ENCODE results near the gene SUMO3.

The SUMO3 gene

DNA sequence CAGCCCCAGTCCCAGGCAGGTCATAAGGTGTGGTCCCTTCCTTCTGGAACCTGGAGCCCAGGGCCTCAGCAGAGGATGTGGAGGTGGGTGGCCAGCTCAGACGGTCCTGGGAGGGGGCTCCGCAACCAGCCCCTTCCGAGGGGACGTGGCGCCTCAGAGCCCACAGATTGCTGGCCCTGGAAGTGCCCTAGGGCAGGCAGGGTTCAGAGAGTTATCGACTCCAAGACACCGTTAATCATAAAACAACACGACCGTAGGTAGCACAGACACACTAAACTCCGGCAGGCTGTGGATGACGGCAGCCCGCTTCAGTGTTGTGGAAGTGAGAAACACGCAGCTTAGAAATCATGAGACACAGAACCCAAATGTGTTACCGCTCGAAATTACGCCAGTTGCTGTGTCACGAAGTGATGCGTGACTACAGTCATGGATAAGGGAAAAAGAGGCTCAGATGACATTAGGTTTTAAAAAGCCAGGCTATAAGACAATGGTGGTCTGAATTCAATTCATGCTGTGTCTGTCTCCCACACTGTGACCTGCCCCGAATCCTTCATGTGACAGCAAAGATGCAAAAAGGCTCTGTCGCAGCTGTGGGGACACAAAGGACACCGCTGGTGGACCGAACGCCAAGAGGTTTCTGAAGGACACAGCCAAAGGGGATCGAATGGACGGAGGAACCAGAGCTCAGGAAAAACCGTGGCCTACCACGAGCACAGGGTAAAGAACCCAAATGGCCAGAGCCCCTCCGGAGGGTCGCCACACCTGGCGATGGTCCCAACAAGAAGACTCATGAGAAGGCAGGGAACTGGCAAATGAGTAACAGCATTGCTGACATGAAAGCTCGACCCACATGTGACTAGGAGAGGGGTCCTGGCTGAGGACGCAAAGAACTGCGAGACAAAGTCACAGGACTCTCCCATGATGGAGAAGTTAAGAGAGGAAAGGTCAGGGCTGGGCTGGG is 1.7 kb upstream of the SUMO3 start:
- H4K20me1 ChIP-seq (ENCODE audit: low read depth, low read length) = no peaks in the 10 kb centered on the region
- 0 out of 2 replicates have a peak, but pooled peaks cover 3% of the 10 kb centered on the region for H3F3A ChIP-seq (ENCODE audit: insufficient read depth)
- H3K4me3 ChIP-seq (ENCODE audit: insufficient read depth, low read length, poor library complexity, severe bottlenecking) = no peak overlapping the region
- no peaks in the 10 kb centered on the region; the same call in 1 of the 2 replicates for H3K36me3 ChIP-seq (ENCODE audit: low read length)
- H3K4me2 ChIP-seq (ENCODE audit: low read depth, low read length, poor library complexity, severe bottlenecking) = no peak overlapping the region
- H3K79me2 ChIP-seq (ENCODE audit: insufficient read depth, low read length) = peaks cover 26% of the 10 kb centered on the region
- H3K27ac ChIP-seq (ENCODE audit: low read depth, low read length) = no peak overlapping the region
- no peaks in the 10 kb centered on the region for H3K27me3 ChIP-seq (ENCODE audit: low read length)
- TF ChIP-seq, protein P1, sequence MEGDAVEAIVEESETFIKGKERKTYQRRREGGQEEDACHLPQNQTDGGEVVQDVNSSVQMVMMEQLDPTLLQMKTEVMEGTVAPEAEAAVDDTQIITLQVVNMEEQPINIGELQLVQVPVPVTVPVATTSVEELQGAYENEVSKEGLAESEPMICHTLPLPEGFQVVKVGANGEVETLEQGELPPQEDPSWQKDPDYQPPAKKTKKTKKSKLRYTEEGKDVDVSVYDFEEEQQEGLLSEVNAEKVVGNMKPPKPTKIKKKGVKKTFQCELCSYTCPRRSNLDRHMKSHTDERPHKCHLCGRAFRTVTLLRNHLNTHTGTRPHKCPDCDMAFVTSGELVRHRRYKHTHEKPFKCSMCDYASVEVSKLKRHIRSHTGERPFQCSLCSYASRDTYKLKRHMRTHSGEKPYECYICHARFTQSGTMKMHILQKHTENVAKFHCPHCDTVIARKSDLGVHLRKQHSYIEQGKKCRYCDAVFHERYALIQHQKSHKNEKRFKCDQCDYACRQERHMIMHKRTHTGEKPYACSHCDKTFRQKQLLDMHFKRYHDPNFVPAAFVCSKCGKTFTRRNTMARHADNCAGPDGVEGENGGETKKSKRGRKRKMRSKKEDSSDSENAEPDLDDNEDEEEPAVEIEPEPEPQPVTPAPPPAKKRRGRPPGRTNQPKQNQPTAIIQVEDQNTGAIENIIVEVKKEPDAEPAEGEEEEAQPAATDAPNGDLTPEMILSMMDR (IDR thresholded peaks at IDR 0.05; ENCODE audit: insufficient read depth, low read length, poor library complexity, severe bottlenecking) = no peak
- no peak for TF ChIP-seq EZH2phosphoT487 (conservative IDR thresholded peaks at IDR 0.05; ENCODE audit: low read length)
- H2AFZ ChIP-seq (ENCODE audit: low read depth, low read length, severe bottlenecking) = no peak overlapping the region
- peaks cover 16% of the 10 kb centered on the region; the same call in 1 of the 2 replicates for H3K9me3 ChIP-seq (ENCODE audit: insufficient read depth, low read length)
- H3K9me2 ChIP-seq (replicated peaks; ENCODE audit: insufficient read depth, low read length) = no peaks in the 10 kb centered on the region
- no peak overlapping the region for H3K9ac ChIP-seq (ENCODE audit: low read length)

GRCh38 chr21:44818640-44819011 is 764 bp upstream of the SUMO3 start:
- no peak for TF ChIP-seq EZH2phosphoT487 (conservative IDR thresholded peaks at IDR 0.05; ENCODE audit: low read length)
- TF ChIP-seq, protein P1 (IDR thresholded peaks at IDR 0.05; ENCODE audit: insufficient read depth, low read length, poor library complexity, severe bottlenecking) = no peak
- H3K4me2 ChIP-seq (ENCODE audit: low read depth, low read length, poor library complexity, severe bottlenecking) = peak overlapping the region; percentile 64
- peaks cover 16% of the 10 kb centered on the region; the same call in 1 of the 2 replicates for H3K9me3 ChIP-seq (ENCODE audit: insufficient read depth, low read length)
- H3K9ac ChIP-seq (ENCODE audit: low read length) = peak overlapping the region; percentile 70
- no peaks in the 10 kb centered on the region for H4K20me1 ChIP-seq (ENCODE audit: low read depth, low read length)
- H3K27ac ChIP-seq (ENCODE audit: low read depth, low read length) = no peak overlapping the region
- no peaks in the 10 kb centered on the region; the same call in 1 of the 2 replicates for H3K36me3 ChIP-seq (ENCODE audit: low read length)
- H3K27me3 ChIP-seq (ENCODE audit: low read length) = no peaks in the 10 kb centered on the region
- H2AFZ ChIP-seq (ENCODE audit: low read depth, low read length, severe bottlenecking) = peak overlapping the region; percentile 97
- no peaks in the 10 kb centered on the region for H3K9me2 ChIP-seq (replicated peaks; ENCODE audit: insufficient read depth, low read length)
- H3K4me3 ChIP-seq (ENCODE audit: insufficient read depth, low read length, poor library complexity, severe bottlenecking) = peak overlapping the region; percentile 65
- peaks cover 36% of the 10 kb centered on the region for H3K79me2 ChIP-seq (ENCODE audit: insufficient read depth, low read length)
- 0 out of 2 replicates have a peak, but pooled peaks cover 3% of the 10 kb centered on the region for H3F3A ChIP-seq (ENCODE audit: insufficient read depth)

DNA sequence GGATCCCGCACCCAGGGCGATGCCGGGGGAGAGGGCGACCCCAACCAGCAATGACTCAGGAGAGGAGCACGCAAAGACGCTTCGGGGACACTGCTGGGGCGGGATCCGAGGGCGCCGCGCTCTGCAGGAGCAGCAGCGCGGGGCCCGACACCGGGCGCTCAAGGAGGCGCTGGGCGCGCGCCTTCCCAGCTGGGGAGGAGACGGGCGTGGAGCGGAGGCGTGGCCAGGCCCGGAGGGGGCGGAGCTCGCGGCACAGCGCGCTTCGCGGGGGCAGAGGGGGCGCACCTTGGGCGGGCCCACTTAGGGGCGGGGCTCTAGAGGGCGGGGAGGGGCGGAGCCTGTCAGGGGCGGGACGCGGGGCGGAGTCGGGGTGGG is 369 bp downstream of the SUMO3 start:
- Histone ChIP-seq H3K9me3 (ENCODE audit: insufficient read depth, low read length) (peaks cover 5% of the 10 kb centered on the region; the same call in 1 of the 2 replicates), H4K20me1 (ENCODE audit: low read depth, low read length) (no peaks in the 10 kb centered on the region), H3K4me3 (ENCODE audit: insufficient read depth, low read length, poor library complexity, severe bottlenecking) (peak overlapping the region; percentile 65), H3K9me2 (replicated peaks; ENCODE audit: insufficient read depth, low read length) (no peaks in the 10 kb centered on the region), H3K9ac (ENCODE audit: low read length) (peak overlapping the region; percentile 70), H3K27me3 (ENCODE audit: low read length) (no peaks in the 10 kb centered on the region), H3K79me2 (ENCODE audit: insufficient read depth, low read length) (peaks cover 47% of the 10 kb centered on the region), H3F3A (ENCODE audit: insufficient read depth) (0 out of 2 replicates have a peak, but pooled peaks cover 3% of the 10 kb centered on the region), H3K27ac (ENCODE audit: low read depth, low read length) (no peak overlapping the region; the same call in 1 of the 2 replicates), H3K36me3 (ENCODE audit: low read length) (no peaks in the 10 kb centered on the region; the same call in 1 of the 2 replicates), H2AFZ (ENCODE audit: low read depth, low read length, severe bottlenecking) (no peak overlapping the region), H3K4me2 (ENCODE audit: low read depth, low read length, poor library complexity, severe bottlenecking) (peak overlapping the region; percentile 64)
- TF ChIP-seq EZH2phosphoT487 (conservative IDR thresholded peaks at IDR 0.05; ENCODE audit: low read length) = no peak
- TF ChIP-seq, protein P1 (IDR thresholded peaks at IDR 0.05; ENCODE audit: insufficient read depth, low read length, poor library complexity, severe bottlenecking) = no peak
